K562 (cell line): ENCODE results near the gene UNC79. TPM values are rescaled to one million over a fixed set of nuclear protein-coding genes. Genes with fewer than 3 reads are reported as not detected.

Experiments
- ATAC-seq: fragments of 200-7000 bp; cut with Tn5 transposase; 3 replicates; pipeline ENCODE4 v1.9.1; 2020; ENCODE audit warnings: moderate library complexity
- BruUV-seq: library from RNA; stranded (reverse); fragments of 400-500 nt; replicated peaks from 2 replicates; lab custom pipeline; 2021; lab: Mats Ljungman, UMichigan
- CTCF ChIA-PET: fragments of 300-600 bp; formaldehyde crosslinking; extraction: SDS; loops from one replicate; lab custom pipeline; 2021; ENCODE audit warnings: low intra/inter-chr PET ratio; lab: Yijun Ruan, JAX
- POLR2A ChIA-PET: fragments of 300-600, 350-650 bp; sonication (Branson Sonifier 250); formaldehyde crosslinking; extraction: SDS; loops from one replicate; lab custom pipeline; 2021; ENCODE audit warnings: antibody characterized with exemption, inconsistent platforms; lab: Yijun Ruan, JAX
- DNase-seq, 4 experiments: peaks; one replicate each; pipeline versions ENCODE4 v3.0.0 to v3.0.0-alpha.2; 2011 to 2018; ENCODE audit warnings: low spot score in 3 of 4, mixed read lengths in 3 of 4; ENCODE audit errors: extremely low read depth in 1 of 4
- FAIRE-seq: peaks from 2 replicates; lab custom pipeline; 2011; peaks lifted over from hg19 to GRCh38; lab: Jason Lieb, UNC
- H2AFZ ChIP-seq: 2 replicates; pipeline ENCODE4 v1.6.0; 2011; ENCODE audit warnings: low read depth, low read length, control low read depth, inconsistent platforms
- H3K27ac ChIP-seq: fragments of 200-600 bp; 3 replicates; pipeline ENCODE4 v1.8.0; 2011; ENCODE audit warnings: low read depth, mild to moderate bottlenecking, control low read depth, inconsistent platforms, low read length, moderate library complexity, mixed read lengths; ENCODE audit errors: extremely low read depth
- H3K27me3 ChIP-seq, 2 experiments: fragments of 300-600 bp in 1 of 2; 2 replicates in 1 of 2; 3 replicates in 1 of 2; pipeline versions ENCODE4 v1.6.0 to v1.8.0; 2011; ENCODE audit warnings: inconsistent platforms in 2 of 2, low read length in 2 of 2, mild to moderate bottlenecking in 1 of 2, mixed read lengths in 1 of 2, moderate library complexity in 1 of 2; ENCODE audit not compliant: control insufficient read depth in 2 of 2, insufficient read depth in 2 of 2
- H3K36me3 ChIP-seq: fragments of 300-600 bp; 3 replicates; pipeline ENCODE4 v1.8.0; 2011; ENCODE audit warnings: mild to moderate bottlenecking, low read length, inconsistent platforms; ENCODE audit not compliant: control insufficient read depth, insufficient read depth
- H3K4me1 ChIP-seq, 2 experiments: fragments of 200-600 bp in 1 of 2; replicated peaks in 1 of 2; 2 replicates in 1 of 2; 3 replicates in 1 of 2; pipeline versions ENCODE4 v1.5.1 to v1.8.0; 2011; ENCODE audit warnings: inconsistent platforms in 2 of 2, low read length in 2 of 2, mild to moderate bottlenecking in 1 of 2, mixed read lengths in 1 of 2, moderate library complexity in 1 of 2; ENCODE audit not compliant: control insufficient read depth in 2 of 2, insufficient read depth in 2 of 2
- H3K4me2 ChIP-seq: 2 replicates; pipeline ENCODE4 v1.6.1; 2011; ENCODE audit warnings: low read length, control low read depth, inconsistent platforms, mixed read lengths; ENCODE audit not compliant: insufficient read depth
- H3K4me3 ChIP-seq: fragments of 200-600 bp; sonication (generic), shearing (Covaris generic); 2 replicates; pipeline ENCODE4 v1.5.1; 2016; ENCODE audit warnings: control low read depth, inconsistent platforms
- H3K79me2 ChIP-seq: fragments of 200-600 bp; 3 replicates; pipeline ENCODE4 v1.8.0; 2011; ENCODE audit warnings: low read length, inconsistent platforms; ENCODE audit not compliant: control insufficient read depth, insufficient read depth
- H3K9ac ChIP-seq, 2 experiments: 2 replicates each; pipeline versions ENCODE4 v1.6.0 to v1.6.1; 2011; ENCODE audit warnings: low read depth in 2 of 2, low read length in 2 of 2, control low read depth in 1 of 2, inconsistent platforms in 1 of 2, mild to moderate bottlenecking in 1 of 2, mixed read lengths in 1 of 2; ENCODE audit not compliant: insufficient read depth in 1 of 2
- H3K9me1 ChIP-seq: one replicate; pipeline ENCODE4 v1.6.0; 2011; ENCODE audit warnings: inconsistent platforms, mild to moderate bottlenecking, low read length, moderate library complexity; ENCODE audit not compliant: control insufficient read depth, insufficient read depth
- H3K9me3 ChIP-seq: replicated peaks from 2 replicates; pipeline ENCODE4 v1.5.1; 2011; ENCODE audit warnings: low read depth, low read length, inconsistent platforms; ENCODE audit not compliant: control insufficient read depth, insufficient read depth
- H4K20me1 ChIP-seq: replicated peaks from 2 replicates; pipeline ENCODE4 v1.6.1; 2011; ENCODE audit warnings: low read length, inconsistent platforms, mixed read lengths; ENCODE audit not compliant: control insufficient read depth, insufficient read depth
- CTBP1 ChIP-seq: fragments of 450-650 bp; IDR thresholded peaks from 2 replicates; pipeline ENCODE4 v1.6.1; 2016; ENCODE audit warnings: borderline replicate concordance
- PURB ChIP-seq: sonication (generic); formaldehyde crosslinking; IDR thresholded peaks from 2 replicates; pipeline ENCODE4 v1.9.0; 2021; ENCODE audit warnings: low read depth, mild to moderate bottlenecking, missing genetic modification reagents
- RBM25 ChIP-seq: fragments of 200-400 bp; formaldehyde crosslinking; IDR thresholded peaks from 2 replicates; pipeline ENCODE4 v1.6.1; 2018; ENCODE audit warnings: low read length, low read depth, moderate library complexity; ENCODE audit not compliant: severe bottlenecking
- XRCC3 ChIP-seq: fragments of 450-650 bp; IDR thresholded peaks from 2 replicates; pipeline ENCODE4 v1.6.1; 2017; ENCODE audit warnings: mild to moderate bottlenecking, moderate library complexity
- ZNF507 ChIP-seq: conservative IDR thresholded peaks from 2 replicates; pipeline ENCODE4 v1.6.1; 2017; ENCODE audit warnings: missing genetic modification characterization, missing compliant biosample characterization
- ZNF75A ChIP-seq: fragments of 450-650 bp; formaldehyde crosslinking; IDR thresholded peaks from 2 replicates; pipeline ENCODE4 v1.4.0; 2020; ENCODE audit warnings: mild to moderate bottlenecking
- WGBS: fragments of 100-300 bp; shearing (Covaris generic); methylation state at CpG from one replicate; pipeline ENCODE4 v1.1.6; 2016; ENCODE audit warnings: low coverage, mixed read lengths; ENCODE audit not compliant: insufficient coverage; ENCODE audit errors: missing lambda C conversion rate; 5-methylcytosine and 5-hydroxymethylcytosine counted together
- in situ Hi-C: fragments of 300-500 bp; cut with MboI; formaldehyde crosslinking; loops from 4 replicates; pipeline ENCODE4 v1.15.0; 2018; ENCODE audit warnings: inconsistent platforms, mixed read lengths
- intact Hi-C: fragments of 100-400 bp; cut with micrococcal nuclease; formaldehyde crosslinking; loops from 2 replicates; pipeline ENCODE4 v1.14.2; 2022
- polyA plus RNA-seq, 8 experiments: library from polyadenylated mRNA; depleted of rRNA in 4 of 8; stranded (reverse) in 5 of 8; unstranded in 3 of 8; fragments of >200 nt; fragmentation: Nextera tagmentation in 2 of 8; fragmentation: Illumina TruSeq in 1 of 8; extraction: Ambion mirVana in 2 of 8; extraction: Trizol in 1 of 8; gene quantifications; 2 replicates each; pipeline versions ENCODE4 v1.2.1 to v1.2.3, GENCODE V29; 2011 to 2014; ENCODE audit warnings: inconsistent platforms in 1 of 8, missing spikeins in 1 of 8
- total RNA-seq, 7 experiments: library from RNA; depleted of rRNA in 6 of 7; stranded (reverse); fragments of >200 nt in 6 of 7; fragmentation: Illumina TruSeq in 2 of 7; extraction: Trizol in 2 of 7; gene quantifications; 2 replicates each; pipeline versions ENCODE4 v1.2.1 to v1.2.3, GENCODE V29; 2011 to 2021; ENCODE audit warnings: low replicate concordance in 1 of 7
- TF ChIP-seq, protein P1 (sequence below): sonication (generic); formaldehyde crosslinking; IDR thresholded peaks from 2 replicates; pipeline ENCODE4 v1.8.0; 2022; ENCODE audit warnings: mild to moderate bottlenecking, missing genetic modification reagents
- TF ChIP-seq, protein P2 (sequence below): fragments of 450-650 bp; IDR thresholded peaks from 2 replicates; pipeline ENCODE4 v1.6.1; 2016; ENCODE audit warnings: mild to moderate bottlenecking
- TF ChIP-seq, protein P3 (sequence below): fragments of 450-650 bp; IDR thresholded peaks from 2 replicates; pipeline ENCODE4 v1.6.1; 2017; ENCODE audit warnings: mild to moderate bottlenecking, moderate library complexity
- TF ChIP-seq, protein P4 (sequence below): sonication (generic); formaldehyde crosslinking; IDR thresholded peaks from 2 replicates; pipeline ENCODE4 v1.8.0; 2022; ENCODE audit warnings: mild to moderate bottlenecking, missing genetic modification reagents

Gene UNC79
- total and polyA plus RNA-seq, 9 of the 15 experiments (the other 6 are each of a cell fraction or from before 2014, with no cell fraction given) = under 0.01 to 0.04 (median 0.01) TPM; not detected in 6

DNA sequence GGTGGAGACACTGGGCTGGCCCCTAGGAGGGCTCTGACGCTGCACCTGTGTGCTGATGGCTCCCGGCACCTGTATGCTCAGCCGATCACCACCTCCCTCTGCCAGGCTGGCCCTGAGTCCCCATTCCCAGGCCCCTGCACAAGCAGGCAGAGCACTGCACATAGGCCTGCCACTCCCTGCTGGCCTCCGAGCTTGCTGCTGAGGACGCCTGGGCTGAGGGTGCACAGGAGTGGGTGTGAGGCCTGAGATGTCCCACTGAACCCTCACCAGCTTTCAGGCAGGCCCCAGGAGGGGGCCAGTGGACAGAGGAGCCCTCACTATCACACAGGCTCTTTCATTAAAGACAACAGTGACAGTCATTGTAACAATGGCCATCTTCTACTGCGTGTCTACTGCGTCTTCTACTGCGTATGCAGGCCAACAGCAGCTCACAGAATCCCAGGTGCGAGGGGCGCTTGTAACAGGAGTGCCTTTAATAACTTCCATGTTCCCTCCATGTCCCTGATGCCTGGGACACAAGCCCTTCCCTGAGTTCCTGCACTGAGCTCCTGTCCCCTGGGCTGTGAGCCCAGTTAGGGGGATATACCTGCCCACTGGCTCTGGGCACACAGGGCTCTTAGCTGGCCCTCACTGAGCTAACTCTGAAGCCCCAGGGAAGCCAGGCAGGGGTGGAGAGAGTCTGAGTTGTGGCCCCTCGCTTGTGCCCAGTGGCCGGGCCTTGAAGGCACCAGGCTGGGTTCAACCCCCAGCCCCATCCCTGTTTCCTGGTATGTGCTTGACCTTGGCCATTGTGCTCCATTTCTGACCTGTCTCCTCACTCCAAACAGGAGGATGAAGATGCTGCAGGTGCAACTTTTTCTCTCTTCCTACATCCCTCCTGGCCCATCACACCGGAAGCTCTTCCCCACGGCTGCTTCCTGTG is 286.3 kb downstream of the UNC79 start:
- no peak overlapping the region for H3K4me3 ChIP-seq
- ChIA-PET CTCF (no interaction called here), POLR2A (no interaction called here)
- in situ Hi-C loops (no loop called here), intact Hi-C loops (no loop called here)
- no peaks in the 10 kb centered on the region for H3K9me1 ChIP-seq
- H3K36me3 ChIP-seq = no peaks in the 10 kb centered on the region
- H3K27ac ChIP-seq = no peak overlapping the region
- H3K9ac ChIP-seq = no peak overlapping the region
- BruUV-seq = no TSS peak
- peaks cover 0 to 5% of the 10 kb centered on the region in 2 experiments; a peak in 3 of 5 replicates for H3K27me3 ChIP-seq
- no peak overlapping the region for H3K4me2 ChIP-seq
- FAIRE-seq = no peak
- TF ChIP-seq, protein P1, sequence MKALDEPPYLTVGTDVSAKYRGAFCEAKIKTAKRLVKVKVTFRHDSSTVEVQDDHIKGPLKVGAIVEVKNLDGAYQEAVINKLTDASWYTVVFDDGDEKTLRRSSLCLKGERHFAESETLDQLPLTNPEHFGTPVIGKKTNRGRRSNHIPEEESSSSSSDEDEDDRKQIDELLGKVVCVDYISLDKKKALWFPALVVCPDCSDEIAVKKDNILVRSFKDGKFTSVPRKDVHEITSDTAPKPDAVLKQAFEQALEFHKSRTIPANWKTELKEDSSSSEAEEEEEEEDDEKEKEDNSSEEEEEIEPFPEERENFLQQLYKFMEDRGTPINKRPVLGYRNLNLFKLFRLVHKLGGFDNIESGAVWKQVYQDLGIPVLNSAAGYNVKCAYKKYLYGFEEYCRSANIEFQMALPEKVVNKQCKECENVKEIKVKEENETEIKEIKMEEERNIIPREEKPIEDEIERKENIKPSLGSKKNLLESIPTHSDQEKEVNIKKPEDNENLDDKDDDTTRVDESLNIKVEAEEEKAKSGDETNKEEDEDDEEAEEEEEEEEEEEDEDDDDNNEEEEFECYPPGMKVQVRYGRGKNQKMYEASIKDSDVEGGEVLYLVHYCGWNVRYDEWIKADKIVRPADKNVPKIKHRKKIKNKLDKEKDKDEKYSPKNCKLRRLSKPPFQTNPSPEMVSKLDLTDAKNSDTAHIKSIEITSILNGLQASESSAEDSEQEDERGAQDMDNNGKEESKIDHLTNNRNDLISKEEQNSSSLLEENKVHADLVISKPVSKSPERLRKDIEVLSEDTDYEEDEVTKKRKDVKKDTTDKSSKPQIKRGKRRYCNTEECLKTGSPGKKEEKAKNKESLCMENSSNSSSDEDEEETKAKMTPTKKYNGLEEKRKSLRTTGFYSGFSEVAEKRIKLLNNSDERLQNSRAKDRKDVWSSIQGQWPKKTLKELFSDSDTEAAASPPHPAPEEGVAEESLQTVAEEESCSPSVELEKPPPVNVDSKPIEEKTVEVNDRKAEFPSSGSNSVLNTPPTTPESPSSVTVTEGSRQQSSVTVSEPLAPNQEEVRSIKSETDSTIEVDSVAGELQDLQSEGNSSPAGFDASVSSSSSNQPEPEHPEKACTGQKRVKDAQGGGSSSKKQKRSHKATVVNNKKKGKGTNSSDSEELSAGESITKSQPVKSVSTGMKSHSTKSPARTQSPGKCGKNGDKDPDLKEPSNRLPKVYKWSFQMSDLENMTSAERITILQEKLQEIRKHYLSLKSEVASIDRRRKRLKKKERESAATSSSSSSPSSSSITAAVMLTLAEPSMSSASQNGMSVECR (CRISPR knock-in tag) = no peak
- TF ChIP-seq CTBP1 (no peak), RBM25 (no peak), PURB (CRISPR knock-in tag) (no peak), ZNF507 (tag) (no peak), XRCC3 (no peak), ZNF75A (CRISPR knock-in tag) (no peak)
- TF ChIP-seq, protein P2, sequence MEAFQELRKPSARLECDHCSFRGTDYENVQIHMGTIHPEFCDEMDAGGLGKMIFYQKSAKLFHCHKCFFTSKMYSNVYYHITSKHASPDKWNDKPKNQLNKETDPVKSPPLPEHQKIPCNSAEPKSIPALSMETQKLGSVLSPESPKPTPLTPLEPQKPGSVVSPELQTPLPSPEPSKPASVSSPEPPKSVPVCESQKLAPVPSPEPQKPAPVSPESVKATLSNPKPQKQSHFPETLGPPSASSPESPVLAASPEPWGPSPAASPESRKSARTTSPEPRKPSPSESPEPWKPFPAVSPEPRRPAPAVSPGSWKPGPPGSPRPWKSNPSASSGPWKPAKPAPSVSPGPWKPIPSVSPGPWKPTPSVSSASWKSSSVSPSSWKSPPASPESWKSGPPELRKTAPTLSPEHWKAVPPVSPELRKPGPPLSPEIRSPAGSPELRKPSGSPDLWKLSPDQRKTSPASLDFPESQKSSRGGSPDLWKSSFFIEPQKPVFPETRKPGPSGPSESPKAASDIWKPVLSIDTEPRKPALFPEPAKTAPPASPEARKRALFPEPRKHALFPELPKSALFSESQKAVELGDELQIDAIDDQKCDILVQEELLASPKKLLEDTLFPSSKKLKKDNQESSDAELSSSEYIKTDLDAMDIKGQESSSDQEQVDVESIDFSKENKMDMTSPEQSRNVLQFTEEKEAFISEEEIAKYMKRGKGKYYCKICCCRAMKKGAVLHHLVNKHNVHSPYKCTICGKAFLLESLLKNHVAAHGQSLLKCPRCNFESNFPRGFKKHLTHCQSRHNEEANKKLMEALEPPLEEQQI = no peak
- TF ChIP-seq, protein P3, sequence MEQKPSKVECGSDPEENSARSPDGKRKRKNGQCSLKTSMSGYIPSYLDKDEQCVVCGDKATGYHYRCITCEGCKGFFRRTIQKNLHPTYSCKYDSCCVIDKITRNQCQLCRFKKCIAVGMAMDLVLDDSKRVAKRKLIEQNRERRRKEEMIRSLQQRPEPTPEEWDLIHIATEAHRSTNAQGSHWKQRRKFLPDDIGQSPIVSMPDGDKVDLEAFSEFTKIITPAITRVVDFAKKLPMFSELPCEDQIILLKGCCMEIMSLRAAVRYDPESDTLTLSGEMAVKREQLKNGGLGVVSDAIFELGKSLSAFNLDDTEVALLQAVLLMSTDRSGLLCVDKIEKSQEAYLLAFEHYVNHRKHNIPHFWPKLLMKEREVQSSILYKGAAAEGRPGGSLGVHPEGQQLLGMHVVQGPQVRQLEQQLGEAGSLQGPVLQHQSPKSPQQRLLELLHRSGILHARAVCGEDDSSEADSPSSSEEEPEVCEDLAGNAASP = no peak
- TF ChIP-seq, protein P4, sequence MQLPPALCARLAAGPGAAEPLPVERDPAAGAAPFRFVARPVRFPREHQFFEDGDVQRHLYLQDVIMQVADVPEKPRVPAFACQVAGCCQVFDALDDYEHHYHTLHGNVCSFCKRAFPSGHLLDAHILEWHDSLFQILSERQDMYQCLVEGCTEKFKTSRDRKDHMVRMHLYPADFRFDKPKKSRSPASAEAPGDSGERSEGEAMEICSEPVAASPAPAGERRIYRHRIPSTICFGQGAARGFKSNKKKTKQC (CRISPR knock-in tag) = no peak
- no peak for ATAC-seq
- WGBS = 5% methylated on average over 7 of the region's 14 CpGs
- DNase-seq = no peak
- no peaks in the 10 kb centered on the region for H3K9me3 ChIP-seq
- H3K79me2 ChIP-seq = no peaks in the 10 kb centered on the region
- no peak overlapping the region for H2AFZ ChIP-seq
- H4K20me1 ChIP-seq = no peaks in the 10 kb centered on the region
- no peaks in the 10 kb centered on the region for H3K4me1 ChIP-seq
